Myocyte (in vitro differentiated cells): Measurements from ENCODE around the gene MLN. TPM values are rescaled to one million over a fixed set of nuclear protein-coding genes. Genes with fewer than 3 reads are reported as not detected.
A peak's percentile ranks its signal among the peaks of the same experiment; 100 is the strongest.

Experiments
- DNase-seq: peaks from one replicate; pipeline ENCODE4 v3.0.0-alpha.2; 2012; ENCODE audit warnings: low read depth
- polyA plus RNA-seq: library from polyadenylated mRNA; unstranded; fragments of >200 nt; gene quantifications from one replicate; pipeline ENCODE4 v1.2.1, GENCODE V29; 2012; ENCODE audit warnings: missing spikeins
- total RNA-seq: library from RNA; depleted of rRNA; stranded (reverse); fragments of >200 nt; gene quantifications from 2 replicates; pipeline ENCODE4 v1.2.3, GENCODE V29; 2014

The MLN gene
- not detected in 2 replicates for total RNA-seq
- not detected for polyA plus RNA-seq

DNA sequence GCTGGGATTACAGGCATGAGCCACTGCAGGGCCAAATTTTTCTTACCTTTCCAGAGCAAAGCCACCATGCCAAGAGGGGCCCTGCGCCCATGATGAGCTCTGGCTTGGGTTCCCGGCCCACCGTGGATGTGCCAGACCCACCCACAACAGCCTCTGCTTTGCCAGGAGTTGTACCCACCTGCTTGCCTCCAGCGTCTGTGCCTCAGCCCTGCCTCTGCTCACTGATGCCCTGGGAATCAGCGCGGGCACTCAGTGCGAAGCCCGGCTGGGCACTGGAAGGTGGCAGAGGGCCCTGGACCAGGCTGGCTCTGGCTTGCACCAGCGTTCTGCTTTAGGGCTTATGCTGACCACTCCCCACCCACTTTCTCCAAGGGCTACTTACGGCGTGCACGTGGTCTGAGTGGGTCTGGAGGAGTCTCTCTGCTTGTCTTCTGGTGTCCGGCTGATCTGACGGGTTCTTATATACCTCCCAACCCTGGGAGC is at the start of gene MLN:
MLN (minus strand) TSS at position 433 of the 483 bp plus-strand sequence. CDS start 2,840 bp downstream, outside the sequence.
- DNase-seq: no peak

- DNase-seq: no peak
Observed at GRCh38 chr6:33853026-33853425, 49.2 kb upstream of the MLN start.

DNA sequence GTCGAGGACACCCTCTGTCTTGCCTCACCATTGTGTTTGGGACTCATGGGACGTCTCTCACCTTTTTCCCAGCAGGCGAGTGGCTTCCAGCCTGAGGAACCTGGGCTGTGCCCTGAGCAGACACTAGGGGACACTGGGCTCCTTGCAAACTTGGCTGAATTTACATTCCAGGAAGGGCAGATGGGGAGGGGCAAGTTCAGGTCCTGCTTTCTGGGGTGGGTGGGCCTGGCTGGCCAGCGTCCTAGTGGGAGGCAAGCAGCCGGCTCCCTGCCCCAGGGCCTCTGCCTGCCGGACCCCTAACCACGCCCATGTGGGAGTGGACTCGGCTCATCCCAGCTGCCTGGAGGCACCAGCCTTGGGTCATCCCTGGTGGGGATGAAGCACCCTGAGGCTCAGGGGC is 48.2 kb upstream of the MLN start:
- DNase-seq: no peak

- no peak for DNase-seq
Observed at GRCh38 chr6:33850869-33851541, 47.2 kb upstream of the MLN start.

DNA sequence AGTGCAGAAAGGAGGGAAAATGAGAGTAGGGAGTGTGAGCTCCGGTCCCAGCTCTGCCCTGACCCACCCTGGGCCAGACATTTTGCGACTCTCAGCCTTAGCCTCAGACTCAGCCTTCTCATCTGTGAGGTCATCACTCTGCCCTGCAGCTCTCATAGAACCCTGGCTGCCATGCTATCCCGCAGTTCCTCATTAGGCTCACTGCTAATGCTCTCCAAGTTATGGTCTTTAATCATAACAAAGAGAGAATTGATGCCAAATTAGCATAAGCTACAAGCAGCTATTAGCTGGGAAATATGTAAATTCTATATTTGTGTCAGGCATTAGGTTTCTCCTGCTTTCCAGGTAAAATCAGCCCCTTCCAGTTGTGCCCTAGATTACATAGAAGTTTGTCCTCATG is 46.5 kb upstream of the MLN start:
- no peak for DNase-seq

- no peak for DNase-seq
Observed at GRCh38 chr6:33849500-33850075, 45.8 kb upstream of the MLN start.

- DNase-seq: no peak
Observed at GRCh38 chr6:33848484-33848883, 44.7 kb upstream of the MLN start.

DNA sequence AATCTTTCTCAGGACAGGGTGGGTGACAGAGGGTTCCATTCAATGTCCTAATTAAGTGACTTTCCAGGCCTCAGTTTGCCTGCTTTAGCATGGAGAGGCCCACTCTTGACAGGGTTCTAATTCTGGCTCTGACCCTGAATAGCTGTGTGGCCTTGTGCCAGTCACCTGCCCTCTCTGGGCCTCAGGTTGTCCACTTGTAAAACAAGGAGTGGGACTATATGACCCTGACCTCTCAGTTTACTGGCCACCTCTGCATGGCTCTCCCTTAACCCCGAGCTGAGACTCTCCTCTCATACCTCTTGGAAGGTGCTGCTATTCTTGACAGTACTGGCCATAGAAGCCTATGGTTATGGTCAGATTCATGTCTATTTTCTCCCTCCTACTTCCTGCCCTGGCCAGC is 44.1 kb upstream of the MLN start:
- DNase-seq: no peak

DNA sequence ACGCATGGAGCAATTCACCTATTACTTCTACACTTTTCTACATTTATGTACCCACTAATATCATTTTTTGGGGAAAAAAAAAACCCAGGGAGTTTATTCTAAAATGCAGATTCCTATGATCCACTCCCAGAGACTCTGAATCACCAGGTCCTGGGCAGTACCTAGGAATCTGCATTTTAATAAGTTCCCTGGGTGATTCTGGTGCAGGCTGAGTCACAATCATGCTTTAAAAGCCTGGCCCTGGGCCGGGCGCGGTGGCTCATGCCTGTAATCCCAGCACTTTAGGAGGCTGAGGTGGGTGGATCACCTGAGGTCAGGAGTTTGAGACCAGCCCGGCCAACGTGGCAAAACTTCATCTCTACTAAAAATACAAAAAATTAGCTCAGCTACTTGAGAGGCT is 43.3 kb upstream of the MLN start:
- DNase-seq: no peak

DNA sequence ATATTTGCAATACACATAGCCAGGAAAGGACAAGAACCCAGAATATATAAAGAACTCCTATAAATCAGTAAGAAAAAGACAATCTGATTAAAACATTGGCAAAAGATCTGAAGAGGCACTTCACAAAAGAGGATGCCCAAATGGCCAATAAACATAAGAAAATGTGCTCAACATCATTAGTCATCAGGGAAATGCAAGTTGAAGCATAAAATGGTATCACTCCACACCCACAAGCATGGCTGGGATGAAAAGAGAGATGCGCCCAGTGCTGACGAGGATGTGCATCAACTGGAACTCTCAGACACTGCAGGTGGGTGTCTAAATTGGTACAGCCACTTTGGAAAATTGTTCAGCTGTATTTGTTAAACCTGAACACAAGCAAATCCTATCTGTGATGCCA is 42.4 kb upstream of the MLN start:
- no peak for DNase-seq

DNA sequence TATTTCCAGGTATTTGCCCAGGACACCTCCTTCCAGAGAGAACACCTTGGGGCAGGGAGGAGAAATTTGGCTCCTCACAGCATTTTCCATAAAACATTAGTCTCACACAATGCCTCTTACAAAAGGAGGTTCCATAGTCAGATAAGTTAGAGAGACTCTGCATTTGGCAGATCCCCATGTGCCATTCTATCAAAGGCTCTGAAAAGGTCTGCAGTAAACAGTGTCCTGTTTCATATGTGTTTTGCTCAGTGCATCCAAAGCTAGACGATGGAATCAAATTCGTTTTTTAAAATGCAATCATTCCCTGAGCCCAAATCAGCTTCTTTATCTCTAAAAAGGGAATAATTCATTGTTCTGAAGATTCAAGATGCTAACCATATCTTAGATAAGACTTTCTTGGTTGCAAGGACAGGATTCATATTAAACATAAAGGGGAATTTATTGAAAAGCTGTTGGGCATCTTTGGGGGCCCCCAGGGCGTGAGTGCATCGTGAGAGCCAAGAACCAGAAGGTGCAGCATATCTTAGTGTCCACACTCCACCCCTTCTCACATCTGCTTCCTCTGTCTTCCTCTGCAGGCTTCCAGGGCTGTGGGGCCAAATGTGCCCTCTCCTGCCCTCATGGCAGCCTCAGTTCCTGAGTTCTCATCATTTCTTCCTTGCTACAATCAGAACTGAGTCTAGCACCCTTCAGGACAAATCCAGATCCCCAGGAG is 41.4 kb upstream of the MLN start:
- DNase-seq: no peak

GRCh38 chr6:33843131-33844121 is 39.6 kb upstream of the MLN start:
- DNase-seq: no peak

GRCh38 chr6:33841868-33842267 is 38.1 kb upstream of the MLN start:
- DNase-seq: no peak

DNA sequence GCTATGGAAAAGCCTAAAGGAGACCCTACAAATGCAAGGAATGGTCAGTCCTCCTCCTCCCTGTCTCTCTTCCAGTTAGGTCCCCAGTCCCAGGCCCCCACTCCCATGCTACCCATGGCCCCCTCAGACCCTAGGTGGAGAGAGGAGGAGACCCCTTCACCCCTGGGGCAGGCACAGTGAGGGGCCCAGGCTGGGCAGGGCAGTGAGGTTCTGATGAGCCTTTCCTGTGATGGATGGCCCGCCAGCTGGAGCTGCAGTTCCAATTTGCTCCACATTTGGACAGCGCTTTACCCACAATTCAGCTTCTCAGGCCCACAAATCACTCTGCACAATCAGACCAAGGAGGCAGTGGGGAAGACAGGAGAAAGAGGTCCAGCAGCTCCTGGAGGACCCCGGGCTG is 37.3 kb upstream of the MLN start:
- no peak for DNase-seq

DNA sequence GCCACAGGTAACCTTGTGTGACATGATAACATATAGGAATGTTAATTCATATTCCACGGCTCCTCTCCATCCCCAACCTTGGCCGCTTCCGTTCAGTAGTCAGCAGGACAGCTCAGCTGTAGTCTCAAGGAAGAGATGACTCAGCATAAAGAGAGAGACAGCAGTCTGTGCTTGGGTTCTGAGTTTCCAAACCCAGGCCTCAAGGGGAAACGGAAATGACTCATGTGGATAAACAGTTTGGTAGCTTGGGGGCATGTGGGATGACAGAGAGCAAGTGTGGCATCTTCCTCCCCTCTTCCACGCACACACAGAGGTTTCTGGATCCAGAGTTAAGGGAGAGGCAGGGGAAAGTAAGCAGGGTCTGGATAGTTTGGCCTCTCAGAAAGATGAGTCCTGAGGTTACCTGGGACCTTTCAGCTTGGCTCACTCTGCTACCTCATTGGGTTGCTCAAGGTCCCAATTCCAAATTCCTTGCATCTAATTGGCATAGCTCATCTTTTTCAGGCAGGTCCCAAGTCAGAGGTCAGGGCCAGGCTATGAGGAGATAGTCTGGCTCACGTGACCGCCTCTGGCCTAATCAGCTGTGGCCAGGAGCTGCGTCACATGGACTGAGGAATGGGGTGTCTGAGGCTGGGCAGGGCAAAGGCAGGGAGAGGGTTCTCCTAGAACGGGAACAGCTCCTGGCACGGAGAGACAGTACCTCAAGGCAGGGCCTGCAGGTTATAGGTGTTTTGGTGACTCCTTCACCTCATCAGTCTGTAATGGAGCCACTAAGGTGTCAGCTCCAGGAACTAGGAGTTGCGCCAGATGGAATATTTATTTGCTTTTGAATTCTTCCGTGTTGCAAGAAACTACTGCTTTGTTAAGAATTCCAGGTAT is 36.5 kb upstream of the MLN start:
- DNase-seq: peak; percentile 92

DNA sequence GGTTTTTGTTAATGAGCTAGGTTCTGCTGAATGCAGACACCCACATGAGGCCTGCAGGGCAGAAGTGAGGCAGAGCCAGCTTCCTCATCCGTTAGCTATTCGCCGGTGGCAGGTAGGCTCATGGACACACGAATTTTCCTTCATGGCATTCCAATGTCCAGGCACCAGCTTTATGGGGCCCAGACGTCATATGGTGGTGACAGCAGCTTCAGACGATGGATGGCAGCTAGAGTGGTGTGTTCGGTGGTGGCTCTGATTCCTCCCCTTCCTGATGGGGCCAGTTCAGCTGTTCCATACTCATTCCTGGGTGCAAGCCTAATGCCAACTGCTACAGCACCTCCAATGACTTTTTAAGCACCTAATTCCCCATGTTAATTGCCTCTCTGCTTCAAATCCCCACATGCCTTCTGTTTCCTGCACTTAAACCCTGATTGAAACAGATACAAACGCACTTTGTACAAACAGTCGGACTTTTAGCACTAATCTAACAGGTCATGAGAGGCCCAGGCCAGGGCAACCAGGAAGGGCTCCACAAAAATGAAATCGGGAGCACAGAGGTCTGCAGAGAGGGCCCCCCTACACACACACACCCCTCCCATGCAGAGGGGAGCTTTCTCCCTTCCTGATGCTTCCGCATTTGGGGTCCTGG is 35.7 kb upstream of the MLN start:
- peak; percentile 37 for DNase-seq

- no peak for DNase-seq
Observed at GRCh38 chr6:33838983-33839382, 35.2 kb upstream of the MLN start.

- DNase-seq: no peak
Observed at GRCh38 chr6:33837971-33838665, 34.3 kb upstream of the MLN start.
